DMS153 treated with DMSO at 0.1 percent for 48 hours (cell line): ENCODE data around the gene NOS1.
A peak's percentile ranks its signal among the peaks of the same experiment; 100 is the strongest.
"Not testable (repeated sequence)": the region's sequence is repeated elsewhere in the genome, so short reads cannot be mapped to it uniquely, and the experiment has no call there.

Experiments used
- DNase-seq: peaks from one replicate; lab custom pipeline; 2025; ENCODE audit not compliant: unreplicated experiment; lab: John Stamatoyannopoulos, UW

Gene NOS1

GRCh38 chr12:117279606-117280005 lies 81.8 kb downstream of the NOS1 start:
- no peak for DNase-seq

GRCh38 chr12:117277875-117278274 lies 83.6 kb downstream of the NOS1 start:
- no peak for DNase-seq

DNA sequence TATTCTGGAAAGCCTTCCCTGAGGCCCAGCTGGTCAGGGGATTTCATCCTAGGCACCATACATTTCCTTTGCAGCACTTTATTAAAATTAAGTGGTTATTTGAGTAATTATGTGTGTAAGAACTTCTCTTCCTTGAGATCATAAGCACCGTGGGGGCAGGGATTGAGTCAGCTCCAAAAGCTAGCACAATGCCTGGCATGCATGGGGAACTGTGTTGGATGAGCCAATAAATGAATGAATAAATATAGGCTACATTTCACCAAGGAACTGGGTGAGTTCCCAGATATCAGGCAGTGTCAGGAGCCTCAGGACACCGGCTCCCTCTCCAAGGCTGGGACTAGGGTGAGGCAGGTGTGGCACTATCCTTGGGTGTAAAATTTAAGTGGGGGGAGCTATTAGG lies 88.3 kb downstream of the NOS1 start:
- no peak for DNase-seq

DNA sequence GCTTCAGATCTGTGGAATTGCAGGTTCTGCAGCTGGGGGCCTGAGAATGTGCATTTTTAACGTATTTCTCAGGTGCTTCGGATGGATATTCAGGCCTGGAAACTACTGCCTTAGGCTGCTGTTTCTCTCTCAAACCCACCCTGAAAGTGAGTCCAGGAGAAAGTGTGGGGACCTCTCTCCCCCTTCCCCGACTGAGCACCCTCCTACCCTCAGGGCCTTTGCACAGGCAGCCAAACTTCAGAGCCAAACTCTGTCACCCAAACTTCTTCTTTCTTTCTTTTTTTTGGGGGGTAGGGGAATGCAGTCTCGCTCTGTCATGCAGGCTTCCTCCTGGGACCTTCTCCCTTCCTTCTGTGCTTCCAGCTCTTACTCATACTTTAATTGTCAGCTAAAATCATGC lies 88.7 kb downstream of the NOS1 start:
- DNase-seq = no peak

DNA sequence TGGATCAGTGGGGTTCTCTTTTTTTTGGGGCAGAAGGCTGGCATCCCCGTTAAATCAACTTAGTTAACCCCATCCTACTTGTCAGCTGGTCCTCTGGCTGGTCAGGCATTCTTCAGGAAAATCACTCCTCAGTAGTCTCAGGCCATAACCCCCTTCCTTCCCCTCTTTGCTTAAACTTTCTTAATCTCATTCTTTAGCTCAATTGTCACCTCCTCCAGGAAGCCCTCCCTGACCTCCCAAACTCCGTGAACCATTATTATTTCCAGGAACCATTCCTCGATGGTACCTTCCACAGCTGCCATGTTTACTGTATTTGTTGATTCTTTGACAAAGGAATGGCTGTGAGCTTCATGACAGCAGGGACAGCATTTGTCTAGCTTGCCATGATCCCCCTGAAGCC lies 98.7 kb downstream of the NOS1 start:
- no peak for DNase-seq

GRCh38 chr12:117261247-117261646 lies 100.2 kb downstream of the NOS1 start:
- DNase-seq = no peak

DNA sequence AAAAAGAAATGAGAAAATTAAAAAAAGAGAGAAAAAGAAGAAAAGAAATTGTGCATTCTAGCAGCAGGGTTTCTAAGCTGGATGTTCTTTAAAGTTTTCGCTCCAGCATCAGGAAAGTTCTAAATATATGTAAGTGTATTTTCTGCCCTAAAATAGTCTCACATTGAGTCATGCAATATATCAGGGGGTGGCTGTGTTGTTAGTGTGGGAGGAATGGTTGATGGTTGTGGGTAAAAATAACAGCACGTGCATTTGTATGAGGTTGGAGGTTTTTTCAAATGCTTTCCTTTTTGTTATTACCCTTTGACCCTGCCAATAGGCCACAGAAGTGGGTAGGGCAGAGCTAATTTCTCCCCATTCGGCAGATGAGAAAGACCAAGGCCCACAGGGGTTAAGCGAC lies 106.0 kb downstream of the NOS1 start:
- DNase-seq = no peak

DNA sequence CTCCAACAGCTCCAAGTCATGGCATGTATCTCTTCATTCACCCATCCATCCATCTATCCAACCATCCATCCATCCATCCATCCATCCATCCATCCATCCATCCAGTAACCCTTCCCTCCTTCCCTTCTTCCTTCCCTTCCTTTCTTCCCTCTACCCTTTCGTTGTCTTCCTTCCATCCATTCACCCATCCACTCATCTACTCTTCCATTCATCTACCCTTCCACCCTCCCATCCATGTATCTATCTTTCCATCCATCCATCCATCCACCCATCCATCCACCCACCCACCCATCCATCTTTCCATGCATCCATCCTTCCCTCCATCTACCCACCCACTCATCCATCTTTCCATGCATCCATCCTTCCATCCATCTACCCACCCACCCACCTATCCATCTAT lies 117.9 kb downstream of the NOS1 start:
- DNase-seq = no peak

DNA sequence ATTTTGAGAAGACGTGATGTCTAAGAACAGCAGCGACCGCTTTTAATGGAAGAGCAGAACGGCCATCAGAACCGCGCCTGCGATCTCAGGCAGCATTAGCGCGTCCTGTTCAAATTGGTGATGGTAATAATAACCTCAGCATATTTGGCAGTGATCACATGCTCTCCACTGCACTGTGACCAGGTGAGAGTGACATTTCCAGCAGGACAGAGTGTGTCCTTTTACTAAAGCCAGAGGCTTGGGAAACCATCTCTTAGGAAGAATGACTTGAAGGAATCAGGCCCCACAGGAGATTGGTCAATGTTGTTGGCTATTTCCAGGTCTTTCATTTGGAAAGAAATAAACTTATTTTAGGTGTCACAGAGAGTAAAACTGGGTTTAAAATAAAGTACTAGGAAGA lies 119.7 kb downstream of the NOS1 start:
- no peak for DNase-seq

GRCh38 chr12:117240081-117240755 lies 121.2 kb downstream of the NOS1 start:
- DNase-seq = no peak

DNA sequence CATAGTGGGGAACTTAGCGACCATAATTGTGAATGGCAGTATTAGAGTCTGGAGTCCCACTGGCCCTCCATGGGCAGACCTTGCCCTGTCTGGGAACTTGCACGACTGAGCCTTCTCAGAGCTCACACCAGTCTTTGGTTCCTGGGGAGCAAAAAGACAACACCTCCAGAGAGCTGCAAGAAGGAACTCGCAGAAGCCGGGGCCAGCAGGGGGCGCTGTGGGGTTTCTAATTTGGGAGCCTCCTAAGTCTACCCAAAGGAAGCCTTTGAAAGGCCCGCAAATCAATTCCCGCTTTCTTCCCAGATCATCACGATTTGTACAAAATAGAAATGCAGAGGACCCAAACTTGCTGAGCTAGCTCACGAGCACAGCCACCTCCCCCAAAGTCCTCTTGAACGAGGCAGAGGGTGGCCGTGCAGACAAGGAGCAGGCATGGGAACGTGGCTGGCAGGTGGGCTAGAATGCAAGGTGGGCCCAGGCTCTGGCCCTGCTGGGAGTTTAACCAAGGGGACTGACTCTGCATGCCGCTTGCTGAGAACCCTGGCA lies 124.9 kb downstream of the NOS1 start:
- DNase-seq = peak; percentile 22

GRCh38 chr12:117235261-117235660 lies 126.2 kb downstream of the NOS1 start:
- no peak for DNase-seq

DNA sequence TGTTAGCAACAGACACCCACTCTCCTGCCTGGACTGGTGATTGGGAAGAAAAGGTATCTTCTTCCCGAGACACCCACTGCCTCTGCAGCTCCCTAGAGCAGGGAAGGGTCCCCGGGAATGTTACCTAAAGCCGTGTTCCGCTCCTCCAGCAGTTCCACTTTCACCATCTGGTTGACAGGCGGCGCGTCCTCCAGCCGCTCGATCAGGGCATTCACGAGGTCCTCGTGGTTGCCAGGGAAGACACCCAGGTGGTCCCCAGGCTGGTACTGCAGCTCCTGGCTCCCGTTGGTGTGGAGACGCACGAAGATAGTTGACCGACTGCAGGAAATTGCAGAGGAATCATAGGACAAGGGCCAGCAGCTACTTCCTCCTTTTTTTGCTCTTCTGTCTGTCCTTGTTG lies 127.0 kb downstream of the NOS1 start:
- DNase-seq = no peak

GRCh38 chr12:117231750-117232149 lies 129.7 kb downstream of the NOS1 start:
- DNase-seq = no peak

- DNase-seq = no peak
Measured at GRCh38 chr12:117228239-117228638, 133.2 kb downstream of the NOS1 start.

DNA sequence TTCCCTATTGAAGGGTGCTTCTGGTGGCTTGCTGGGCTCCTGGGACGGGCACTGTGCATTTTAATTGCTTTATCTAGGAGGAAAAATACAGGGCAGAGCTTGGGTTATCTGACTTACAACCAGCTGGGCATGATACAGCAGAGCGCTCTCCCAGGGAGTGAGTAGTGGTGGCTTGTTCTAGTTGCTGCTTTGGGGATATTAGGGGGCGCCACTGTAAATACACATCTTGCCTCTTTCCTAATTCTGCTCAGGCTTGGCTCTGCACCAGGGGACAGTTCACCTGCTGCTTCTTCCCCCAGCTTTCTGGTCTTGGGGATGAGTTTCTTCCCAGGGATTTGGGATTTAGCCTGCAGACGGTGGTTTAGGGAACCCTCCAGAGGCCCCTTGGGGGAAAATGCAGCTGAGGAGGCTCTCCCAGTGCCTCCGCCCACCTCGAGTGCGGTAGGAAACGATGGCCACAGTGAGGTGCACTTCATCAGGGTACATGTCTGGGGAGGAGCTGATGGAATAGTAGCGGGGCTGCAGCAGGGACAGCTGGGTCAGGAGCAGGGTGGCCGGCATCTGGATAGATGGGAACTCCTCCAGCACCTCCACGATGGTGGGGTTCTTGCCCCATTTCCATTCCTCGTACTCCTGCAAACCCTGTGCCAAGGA lies 134.3 kb downstream of the NOS1 start:
- no peak for DNase-seq

- DNase-seq = no peak
Measured at GRCh38 chr12:117226505-117226904, 134.9 kb downstream of the NOS1 start.

GRCh38 chr12:117225179-117225578 lies 136.2 kb downstream of the NOS1 start:
- no peak for DNase-seq

DNA sequence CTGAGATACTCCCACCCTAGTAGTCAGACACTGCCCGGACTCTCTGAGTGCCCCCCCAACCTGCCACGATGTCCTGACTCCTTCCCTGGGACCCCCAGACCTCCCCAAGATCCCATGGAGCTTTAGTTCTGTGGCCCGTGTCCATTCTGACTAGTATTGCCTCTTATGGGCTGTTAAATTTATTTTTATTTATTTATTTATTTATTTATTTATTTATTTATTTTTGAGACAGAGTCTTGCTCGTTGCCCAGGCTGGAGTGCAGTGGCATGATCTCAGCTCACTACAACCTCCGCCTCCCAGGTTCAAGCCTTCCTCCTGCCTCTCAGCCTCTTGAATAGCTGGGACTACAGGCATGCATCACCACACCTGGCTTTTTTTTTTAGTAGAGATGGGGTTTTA lies 140.5 kb downstream of the NOS1 start:
- not testable (repeated sequence) for DNase-seq

- DNase-seq = no peak
Measured at GRCh38 chr12:117218149-117218548, 143.3 kb downstream of the NOS1 start.

DNA sequence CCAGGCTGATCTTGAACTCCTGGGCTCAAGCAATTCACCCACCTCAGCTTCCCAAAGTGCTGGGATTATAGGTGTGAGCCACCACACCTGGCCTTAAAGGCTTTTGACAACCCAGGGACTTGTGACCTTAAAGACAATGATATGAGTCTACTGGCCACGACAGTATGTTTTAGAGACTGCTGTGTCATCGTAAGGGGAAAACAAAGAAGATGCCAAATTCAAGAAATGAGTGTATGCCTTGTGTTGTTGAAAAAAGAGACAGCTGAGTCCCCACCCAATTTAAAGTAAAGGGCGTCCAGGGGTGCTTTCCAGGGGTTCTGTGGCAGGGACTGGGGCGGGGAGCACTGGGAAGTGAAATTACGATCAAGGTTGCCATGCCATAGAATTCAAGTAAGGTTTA lies 144.7 kb downstream of the NOS1 start:
- DNase-seq = no peak

- DNase-seq = no peak
Measured at GRCh38 chr12:117214797-117215196, 146.6 kb downstream of the NOS1 start.
